HG02852 (cell line): Measurements from ENCODE around the gene ALAD.

ENCODE experiments used
- ATAC-seq: cut with Tn5 transposase; IDR thresholded peaks from one replicate; pipeline ENCODE4 v1.9.1; 2021; ENCODE audit warnings: mild to moderate bottlenecking, moderate library complexity; ENCODE audit not compliant: unreplicated experiment

Gene ALAD

GRCh38 chr9:113350107-113350661 lies 50.9 kb downstream of the ALAD start:
- ATAC-seq, result peak; percentile 16

- peak; percentile 46 for ATAC-seq
Measured at GRCh38 chr9:113349445-113350094, 51.5 kb downstream of the ALAD start, which contains the start of gene BSPRY. BSPRY (plus strand) TSS chr9:113349541; CDS start chr9:113349580, 39 bp downstream.

- ATAC-seq, result no peak
Measured at GRCh38 chr9:113349066-113349444, 52.0 kb downstream of the ALAD start.

GRCh38 chr9:113348437-113348836 lies 52.6 kb downstream of the ALAD start:
- no peak for ATAC-seq

- no peak for ATAC-seq
Measured at GRCh38 chr9:113345671-113346070, 55.4 kb downstream of the ALAD start.

- no peak for ATAC-seq
Measured at GRCh38 chr9:113345190-113345589, 55.9 kb downstream of the ALAD start.

GRCh38 chr9:113343732-113344231 lies 57.3 kb downstream of the ALAD start:
- no peak for ATAC-seq

GRCh38 chr9:113341712-113342410 lies 59.2 kb downstream of the ALAD start:
- no peak for ATAC-seq

GRCh38 chr9:113340011-113340699 lies 60.9 kb downstream of the ALAD start, which contains the start of gene WDR31:
WDR31 (minus strand) TSS chr9:113340275; CDS start chr9:113332022, 8,253 bp downstream.
- peak; percentile 98 for ATAC-seq

GRCh38 chr9:113337714-113338113 lies 63.4 kb downstream of the ALAD start:
- no peak for ATAC-seq
